Right renal pelvis (tissue), 4 donors: ENCODE measurements around the gene VPS37D. TPM values are rescaled to one million over a fixed set of nuclear protein-coding genes. Genes with fewer than 3 reads are reported as not detected.
A peak's percentile ranks its signal among the peaks of the same experiment; 100 is the strongest.
"Not testable (repeated sequence)": the region's sequence is repeated elsewhere in the genome, so short reads cannot be mapped to it uniquely, and the experiment has no call there.

Source experiments
- DNase-seq, 4 donors: peaks; one replicate each; pipeline ENCODE4 v3.0.0-alpha.2; 2013; ENCODE audit warnings: low read depth in 4 of 4, low spot score in 3 of 4, missing footprints in 1 of 4
- polyA plus RNA-seq, 4 donors: library from polyadenylated mRNA; unstranded; fragments of 120-200 nt; gene quantifications; one replicate each; pipeline ENCODE4 v1.2.1, GENCODE V29; 2013; ENCODE audit not compliant: insufficient read length in 4 of 4

Gene VPS37D
- polyA plus RNA-seq, 4 donors: 12.1 to 19.4 (median 14.7) TPM

DNA sequence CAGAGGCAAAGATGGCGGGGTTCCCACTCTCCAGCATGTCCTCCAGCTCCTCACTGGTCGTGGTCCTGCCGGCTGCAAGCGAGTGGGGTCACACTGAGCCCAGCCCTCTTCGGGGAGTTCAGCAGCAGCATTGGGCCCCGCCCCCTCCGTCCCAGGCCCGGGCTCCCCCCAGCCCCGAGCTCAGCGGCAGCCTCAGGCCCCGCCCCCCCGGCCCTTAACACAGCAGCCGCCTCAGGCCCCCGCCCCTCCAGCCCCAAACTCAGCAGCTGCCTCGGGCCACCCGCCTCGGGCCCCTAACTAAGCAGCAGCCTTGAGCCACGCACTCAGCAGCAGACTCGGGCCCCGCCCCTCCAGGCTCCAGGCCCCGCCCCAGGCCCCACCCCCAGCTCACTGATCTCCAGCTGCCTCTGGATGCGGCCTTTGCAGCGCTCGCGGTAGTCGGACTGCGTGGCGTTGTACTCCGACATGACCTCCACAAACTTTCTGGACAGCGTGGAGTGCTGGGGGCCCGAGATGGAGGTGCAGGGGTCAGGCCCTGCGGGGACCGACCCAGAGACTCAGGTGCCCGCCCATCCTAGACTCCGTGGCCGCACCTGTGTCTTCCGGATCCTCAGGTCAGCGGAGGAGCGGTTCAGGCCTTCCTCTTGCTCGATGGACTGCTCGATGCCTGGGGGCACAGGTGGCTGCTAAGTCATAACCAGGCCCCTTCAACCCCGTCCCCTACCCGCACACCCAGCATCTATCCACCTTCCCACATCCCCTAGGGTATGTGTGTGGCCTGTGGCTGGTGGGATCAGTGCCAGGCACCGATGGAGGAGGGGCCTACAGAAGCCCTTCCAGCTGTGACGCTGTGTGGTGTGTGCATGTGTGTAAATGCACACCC, 36.4 kb downstream of the VPS37D start:
- peak in 1 of 4 donors; percentile 51 for DNase-seq

DNA sequence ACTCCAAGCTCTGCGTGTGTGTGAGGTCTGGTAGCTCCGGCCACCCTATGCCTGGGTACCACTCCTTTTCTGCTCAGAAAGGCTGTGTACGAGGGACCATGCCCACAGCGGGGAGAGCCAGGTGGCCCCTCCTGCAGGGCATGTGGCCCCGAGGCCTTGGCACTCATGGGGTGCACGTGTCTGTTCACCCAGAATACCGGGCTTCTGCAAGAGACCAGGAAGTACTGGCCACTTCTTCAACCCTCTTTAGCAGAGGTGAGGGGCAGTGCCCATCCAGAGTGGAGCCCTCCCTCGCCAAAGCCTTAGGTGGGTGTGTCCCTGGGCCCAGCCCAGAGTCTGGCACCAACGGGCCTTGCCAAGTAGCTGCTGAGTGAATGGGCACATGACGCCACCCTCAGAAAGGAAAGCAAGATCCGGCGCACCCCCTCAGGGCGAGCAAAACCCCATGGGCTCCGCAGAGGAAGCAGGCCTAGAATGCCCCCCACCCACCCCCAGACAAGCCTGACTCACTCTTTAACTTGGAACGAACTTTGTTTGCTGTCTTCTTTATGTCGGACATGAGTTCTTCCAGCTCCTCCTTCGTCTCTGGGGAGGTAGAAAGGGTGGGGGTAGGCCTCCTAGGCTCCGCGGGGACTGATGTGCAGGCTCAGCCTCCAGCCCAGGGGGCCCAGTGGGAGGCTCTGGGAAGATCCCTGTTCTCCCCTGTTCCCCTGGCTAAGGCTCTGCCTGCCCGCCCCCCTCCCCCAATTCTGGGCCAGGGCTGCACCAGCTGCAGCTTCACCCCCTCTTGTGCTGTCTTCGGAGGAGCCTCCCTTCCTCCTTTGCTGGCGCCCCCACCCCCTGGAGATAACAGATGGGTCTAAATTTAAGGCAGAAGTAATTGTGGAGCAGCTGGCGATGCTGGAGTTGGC, 37.3 kb downstream of the VPS37D start:
- no peak for DNase-seq

DNA sequence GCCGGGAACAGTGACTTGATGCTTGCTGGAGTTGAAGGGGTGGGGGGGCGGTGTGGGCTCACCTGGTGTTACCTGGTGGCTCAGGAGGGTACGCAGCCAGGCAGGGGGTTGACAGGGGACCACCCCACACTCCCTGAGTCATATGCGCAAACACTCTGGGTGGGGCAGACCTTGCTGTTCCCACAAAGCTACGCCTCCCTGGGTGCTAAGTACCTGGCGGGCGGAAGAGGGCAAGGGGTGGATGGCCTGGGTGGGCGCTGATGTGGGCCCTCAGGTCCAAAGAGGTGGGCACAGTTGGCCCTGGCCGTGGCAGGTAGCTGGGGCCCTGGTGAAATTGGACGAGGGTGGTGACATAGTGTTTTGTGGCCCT, 37.9 kb downstream of the VPS37D start:
- DNase-seq: no peak

DNA sequence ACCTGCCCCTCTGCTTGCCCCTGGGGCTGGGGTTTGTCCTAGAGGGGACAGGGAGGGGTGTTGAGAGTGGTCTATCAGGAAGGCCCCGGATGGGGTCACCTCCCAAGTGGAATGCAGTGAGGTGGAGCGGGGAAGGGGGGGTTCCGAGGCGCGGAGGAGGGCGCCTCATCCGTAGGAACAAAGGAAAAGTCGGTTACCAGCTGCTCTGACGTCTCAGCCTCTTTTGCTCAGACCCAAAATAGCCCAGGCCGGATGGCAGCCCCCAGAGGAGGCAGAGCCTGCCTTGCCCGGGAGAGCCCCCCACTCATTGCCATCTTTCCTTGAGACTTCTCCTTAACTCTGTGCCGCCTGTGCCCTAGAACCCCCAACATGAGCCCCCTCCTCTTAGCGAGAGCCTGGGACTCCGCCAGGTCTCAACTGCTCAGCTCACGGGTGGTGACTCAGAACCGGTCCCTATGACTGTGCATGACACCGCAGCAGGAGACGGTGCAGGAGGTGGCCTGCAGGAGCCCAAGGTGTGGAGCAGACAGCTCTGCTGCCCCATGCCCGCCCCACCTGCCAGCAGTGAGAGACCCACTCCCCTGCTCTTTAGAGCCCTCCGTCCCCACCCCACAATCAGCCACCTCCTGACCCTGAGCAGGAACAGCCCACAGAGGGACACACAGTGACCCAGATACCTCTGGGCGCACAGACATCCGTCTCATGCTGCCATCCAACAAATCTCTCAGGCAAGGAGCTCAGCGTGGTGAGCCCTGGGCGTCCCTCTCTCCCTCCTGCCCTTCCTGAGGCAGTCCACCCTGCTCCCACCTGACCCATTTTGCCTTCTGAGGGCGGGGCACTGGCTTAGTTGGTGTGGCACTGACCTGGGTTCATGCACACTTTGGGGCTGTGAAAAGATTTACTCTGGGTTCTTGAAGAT, 38.8 kb downstream of the VPS37D start:
- DNase-seq: no peak

DNA sequence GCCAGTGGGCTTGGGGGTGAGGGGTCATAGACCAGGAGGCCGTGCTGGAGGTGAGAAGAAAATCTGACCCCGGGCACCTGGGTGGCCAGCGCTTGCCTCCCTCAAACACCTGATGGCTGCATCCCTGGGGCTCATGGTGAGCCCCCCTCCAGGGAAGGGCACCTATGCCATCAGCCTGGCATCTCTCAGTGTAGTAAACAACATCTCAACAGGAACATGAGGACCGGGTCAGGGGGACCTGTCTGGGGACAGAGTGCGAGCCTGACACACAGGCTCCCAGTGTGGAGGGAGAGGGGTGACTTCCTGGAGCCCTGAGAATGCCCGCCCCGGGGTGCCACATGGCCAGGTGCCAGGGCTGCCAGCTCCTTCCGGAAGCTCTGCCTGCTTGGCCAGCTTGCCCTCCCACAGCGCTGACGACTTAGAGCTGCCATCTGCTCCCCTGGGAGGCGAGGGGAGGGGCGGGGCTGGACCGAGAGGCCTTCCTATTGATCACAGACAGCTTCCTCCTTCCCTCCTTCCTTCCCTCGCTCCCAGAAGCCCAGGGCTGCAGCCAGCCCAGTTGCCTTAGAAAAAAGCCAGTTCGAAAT, 39.5 kb downstream of the VPS37D start:
- no peak for DNase-seq

DNA sequence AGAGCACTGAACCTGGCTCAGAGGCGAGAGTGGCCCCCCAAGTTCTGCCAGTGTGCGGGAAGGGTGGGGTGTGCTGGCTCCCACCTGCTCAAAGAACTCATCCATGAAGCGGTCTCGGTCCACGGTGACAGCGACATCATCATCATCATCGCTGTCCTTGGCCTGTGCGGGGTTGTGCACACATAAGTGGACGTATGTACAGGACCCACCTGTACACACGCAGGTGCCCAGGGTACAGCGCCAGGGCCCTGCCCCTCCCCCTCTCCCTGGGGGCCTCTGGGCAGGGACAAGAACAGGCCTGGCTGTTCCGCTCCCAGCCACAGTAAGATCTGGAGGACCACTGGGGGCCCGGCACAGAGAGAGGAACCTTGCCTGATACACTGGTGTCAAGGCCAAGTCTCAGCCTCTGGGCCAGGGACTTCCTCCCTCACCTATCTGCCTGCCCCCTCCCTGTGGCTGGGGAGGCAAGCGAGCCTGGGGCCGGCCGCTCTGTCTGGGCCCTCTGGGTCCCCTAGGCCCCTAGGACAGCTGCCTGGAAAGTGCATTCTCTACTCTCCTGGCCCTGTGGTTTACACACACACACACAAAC, 41.4 kb downstream of the VPS37D start:
- DNase-seq: no peak

DNA sequence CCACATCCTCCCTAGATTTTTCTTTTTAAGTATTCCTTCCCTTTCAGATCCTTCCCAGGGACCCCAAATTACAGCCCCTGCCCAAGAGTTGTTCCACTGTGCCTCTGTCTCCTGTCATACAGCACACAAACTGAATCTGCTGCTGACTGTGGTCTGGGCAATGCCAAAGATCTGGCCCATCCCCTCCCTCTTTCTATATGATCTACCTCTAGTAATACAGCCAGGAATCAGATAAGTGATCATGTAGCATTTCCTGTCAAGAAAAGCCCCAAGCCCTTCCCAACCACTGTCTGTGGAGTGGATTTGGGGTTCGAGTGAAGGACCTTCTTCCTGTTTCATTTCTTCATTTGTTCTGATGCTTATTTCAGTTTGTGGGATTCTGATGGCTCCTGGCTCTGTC, 45.1 kb downstream of the VPS37D start:
- no peak for DNase-seq

DNA sequence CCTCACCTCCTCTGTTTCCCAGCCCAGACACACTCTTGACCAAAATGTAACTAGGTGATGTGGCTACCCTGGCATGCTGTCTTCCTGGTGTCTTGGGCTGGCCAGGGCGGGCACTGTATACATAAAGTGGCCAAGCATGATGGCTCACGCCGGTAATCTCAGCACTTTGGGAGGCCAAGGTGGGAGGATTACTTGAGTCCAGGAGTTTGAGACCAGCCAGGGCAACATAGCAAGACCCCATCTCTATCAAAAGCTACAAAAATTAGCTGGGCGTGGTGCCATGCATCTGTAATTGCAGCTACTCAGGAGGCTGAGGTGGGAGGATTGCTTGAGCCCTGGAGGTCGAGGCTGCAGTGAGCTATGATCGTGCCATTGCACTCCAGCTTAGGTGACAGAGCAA, 45.7 kb downstream of the VPS37D start:
- DNase-seq: not testable (repeated sequence)

DNA sequence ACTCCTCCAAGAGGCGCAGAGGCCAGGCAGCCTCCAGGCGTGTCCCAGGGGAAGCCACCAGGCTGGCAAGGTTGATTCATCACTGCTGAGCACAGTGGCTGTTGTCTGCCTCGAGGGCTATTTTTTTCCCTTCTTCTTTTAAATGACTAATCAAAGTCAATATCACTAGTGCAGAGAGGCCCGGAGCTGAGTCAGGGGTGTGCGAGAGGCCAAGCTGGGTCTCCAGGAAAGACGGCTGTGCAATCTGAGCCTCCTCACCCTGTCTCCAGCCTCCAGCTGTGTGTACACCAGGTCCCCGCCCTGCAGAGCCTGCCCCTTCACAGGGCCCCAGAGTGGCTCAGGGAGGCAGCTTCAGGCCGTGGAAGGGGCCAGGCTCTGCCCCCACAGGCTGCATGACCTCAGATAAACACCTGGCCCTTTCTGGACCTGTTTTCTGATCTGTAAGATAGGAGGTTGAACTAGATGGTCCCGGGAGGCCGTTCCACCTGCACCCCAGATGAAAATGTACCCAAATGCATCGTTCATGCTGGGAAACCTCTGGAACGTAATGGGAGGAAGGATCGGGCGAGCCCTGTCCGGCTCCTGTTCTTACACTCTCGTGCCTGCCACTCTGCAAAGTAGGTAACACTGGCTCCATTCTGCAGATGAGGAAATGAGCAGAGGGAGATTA, 48.2 kb downstream of the VPS37D start:
- DNase-seq: no peak

DNA sequence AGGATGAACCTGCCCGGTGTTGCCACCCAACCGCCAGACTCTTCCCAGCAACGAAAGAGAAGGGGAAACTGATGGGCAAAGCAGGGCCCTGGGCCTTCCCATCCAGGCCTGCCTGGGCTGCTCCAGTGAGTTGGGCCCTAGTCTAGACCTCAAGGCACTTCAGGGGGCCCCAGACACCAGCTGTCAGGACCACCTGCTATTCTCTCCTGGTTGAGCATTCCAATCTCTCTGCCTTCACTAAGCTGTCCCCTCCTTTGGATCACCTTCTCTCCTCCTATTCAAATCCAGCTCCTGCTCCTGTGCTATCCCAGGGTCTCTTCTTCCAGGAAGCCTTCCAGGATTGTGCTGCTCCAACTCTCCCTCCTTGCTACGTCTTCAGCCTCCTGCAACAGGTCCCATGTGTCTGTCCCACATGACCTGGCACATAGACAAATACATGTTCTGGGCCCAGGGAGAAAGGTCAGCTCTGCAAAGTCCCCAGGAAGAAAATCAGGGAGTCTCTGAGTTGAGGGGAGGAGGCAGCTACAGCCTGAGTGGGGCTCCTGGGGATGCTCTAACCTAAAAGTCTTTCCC, 48.8 kb downstream of the VPS37D start:
- no peak for DNase-seq

DNA sequence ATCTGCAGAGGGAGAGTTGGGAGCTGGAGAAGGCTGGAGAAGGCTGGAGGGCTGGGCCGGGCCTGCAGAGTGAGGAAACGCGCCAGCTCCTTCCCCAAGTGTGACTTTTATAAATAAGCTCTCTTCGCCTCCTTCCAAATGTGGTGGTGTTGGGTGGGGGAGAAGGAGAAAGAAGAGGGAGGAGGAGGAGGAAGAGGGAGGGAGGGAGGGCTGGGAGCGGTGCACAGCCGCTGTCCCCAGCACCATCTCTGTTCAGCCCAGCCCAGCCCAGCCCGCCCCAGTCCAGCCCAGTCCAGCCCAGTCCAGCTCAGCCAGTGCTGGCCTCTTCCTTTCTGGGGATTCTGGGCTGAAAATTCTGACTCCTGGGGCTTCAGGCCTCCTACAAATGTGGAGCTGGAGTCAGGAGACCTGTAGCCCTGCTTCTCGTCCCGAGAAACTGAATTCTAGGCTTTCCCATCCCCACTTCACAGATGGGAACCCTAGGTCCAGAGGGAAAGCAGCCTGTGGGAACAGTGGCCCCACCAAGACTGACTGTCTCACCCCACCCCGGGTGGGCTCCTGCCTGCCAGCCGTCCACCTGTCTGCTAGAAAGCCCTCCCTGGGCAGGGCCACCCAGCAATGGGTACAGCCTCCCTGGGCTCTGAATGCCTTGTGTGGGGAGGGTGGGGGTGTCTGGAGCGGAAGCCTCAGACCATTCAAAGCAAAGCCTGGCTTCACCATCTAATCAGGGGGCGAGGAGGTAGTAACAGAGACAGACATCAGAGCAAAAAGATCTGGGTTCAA, 49.6 kb downstream of the VPS37D start:
- DNase-seq: no peak

DNA sequence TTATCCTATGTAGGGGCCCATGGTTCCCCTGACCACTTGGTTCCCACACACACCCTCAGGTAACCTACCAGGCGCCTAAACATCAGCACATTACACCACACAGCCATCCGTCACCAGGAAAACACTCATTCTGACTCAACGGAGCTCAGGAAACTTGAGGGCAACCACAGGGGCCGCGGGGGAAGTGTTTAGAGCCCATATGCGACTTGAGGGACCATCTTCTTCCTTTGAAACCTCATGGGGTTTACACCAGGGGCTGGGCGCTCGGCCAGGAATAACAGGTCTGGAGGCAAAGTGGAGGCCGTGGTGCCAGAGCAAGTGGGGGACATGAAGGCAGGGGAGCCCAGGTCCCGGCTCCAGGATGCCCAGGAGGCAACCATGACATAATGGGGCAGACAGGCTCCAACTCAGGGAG, 50.4 kb downstream of the VPS37D start:
- DNase-seq: no peak

DNA sequence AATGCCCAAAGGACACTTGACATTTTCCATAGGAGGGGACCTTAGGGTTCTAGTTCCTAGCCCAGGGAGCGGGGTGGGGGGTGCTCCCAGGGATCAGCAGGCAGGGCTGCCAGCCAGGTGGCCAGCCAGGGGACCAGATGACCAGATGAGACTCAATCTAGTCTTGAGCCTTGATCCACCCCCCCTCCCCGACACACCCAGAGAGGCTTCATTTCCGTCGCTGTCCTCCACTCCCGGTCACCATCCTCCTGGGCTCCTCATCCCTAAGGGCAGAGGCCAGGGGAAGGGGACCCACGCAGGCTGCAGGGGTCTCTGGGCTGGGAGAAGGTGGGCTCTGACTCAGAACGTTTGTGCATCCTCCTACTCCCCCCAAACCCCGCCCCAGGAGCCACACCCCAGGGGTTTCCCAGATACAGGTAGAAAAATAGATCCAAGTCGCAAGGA, 50.8 kb downstream of the VPS37D start:
- DNase-seq: no peak

DNA sequence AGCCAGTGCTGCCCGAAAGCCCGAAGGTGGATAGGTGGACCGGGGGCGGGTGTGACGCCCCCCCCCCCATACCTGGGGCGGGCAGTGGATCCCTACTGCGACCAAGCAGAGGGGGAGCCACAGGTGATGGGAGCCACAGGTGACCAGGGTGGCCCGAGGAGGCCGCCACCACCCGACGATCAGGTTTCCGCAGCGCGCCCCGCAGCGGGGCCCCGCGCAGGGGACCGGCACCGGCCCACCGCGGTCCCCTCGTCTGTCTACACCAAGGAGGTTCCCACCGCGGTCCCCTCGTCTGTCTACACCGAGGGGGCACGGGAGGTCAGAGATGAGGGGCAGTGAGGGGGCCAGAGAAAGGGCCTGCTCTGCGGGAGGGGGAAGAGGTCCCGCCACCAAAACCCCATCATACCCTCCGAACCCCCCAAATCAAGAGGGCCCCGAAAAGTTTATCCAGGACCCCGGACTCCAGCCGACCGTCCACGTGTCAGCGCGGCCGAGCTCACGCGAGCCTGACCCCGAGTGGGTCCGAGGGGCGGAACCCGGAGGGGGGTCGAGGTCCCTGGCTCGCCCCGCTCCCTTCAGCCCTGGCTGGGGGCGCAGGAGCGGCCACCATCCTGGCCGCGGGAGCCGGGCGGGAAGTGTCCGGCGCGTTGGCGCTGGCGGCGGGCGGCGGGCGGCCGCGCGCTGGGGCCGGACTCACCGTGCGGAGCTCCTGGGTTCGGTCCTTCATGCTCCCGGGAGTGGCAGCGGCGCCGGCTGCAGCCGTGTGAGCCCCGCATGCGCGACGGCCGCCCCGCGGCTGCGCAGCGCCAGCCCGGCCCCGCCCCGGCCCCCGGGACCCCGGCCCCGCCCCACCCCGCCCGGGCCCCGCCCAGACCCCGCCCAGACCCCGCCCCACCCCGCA, 51.5 kb downstream of the VPS37D start, which contains the start of gene STX1A:
STX1A (minus strand) TSS at position 765 of the 901 bp plus-strand sequence; CDS start at position 727, 38 bp downstream.
- DNase-seq: no peak

DNA sequence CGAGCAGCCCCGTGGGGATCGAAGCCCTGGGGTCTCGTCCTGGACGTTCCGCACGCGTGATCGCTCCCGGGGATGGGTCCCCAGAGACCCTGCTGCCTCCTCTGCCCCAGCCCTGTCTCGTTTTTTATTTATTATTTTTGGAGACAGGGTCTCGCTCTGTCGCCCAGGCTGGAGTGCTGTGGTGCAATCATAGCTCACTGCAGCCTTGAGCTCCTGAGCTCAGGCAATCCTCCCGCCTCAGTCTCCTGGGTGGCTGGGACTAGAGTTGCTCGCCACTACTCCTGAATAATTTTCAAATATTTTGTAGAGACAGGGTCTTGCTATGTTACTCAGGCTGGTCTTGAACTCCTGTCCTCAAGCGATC, 52.2 kb downstream of the VPS37D start:
- DNase-seq: no peak

DNA sequence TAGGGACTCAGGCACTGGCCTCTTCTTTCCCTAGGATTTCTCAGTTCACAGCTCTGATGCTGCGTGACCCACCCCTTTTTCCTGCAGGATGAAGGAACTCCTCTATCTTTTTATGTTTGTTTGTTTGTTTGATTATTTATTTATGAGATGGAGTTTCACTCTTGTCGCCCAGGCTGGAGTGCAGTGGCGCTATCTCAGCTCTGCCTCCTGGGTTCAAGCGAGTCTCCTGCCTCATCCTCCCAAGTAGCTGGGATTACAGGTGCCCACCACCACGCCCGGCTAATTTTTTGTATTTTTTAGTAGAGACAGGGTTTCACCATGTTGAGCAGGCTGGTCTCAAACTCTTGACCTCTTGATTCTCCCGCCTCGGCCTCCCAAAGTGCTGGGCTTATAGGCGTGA, 52.8 kb downstream of the VPS37D start:
- DNase-seq: not testable (repeated sequence)

DNA sequence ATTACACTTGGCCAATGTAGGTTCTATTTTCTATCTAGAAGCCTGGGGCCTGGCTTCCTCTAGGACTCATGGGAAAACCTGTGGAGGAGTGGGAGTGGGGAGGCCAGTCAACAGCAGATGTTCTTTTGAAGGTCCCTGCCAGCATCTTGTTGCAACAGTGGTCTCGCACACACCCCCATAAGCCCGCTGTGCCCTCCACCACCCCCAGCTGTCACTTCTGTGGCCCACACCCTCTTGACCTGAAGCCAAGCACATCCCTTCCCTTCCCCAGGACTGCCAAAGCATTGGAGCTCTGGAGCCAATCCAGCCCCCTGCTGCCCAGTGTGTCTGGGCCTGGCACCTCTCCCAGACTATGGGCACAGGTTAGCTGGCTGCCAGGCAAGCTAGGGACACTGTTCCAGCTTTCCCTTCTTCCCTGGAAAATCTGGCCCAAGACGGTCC, 53.8 kb downstream of the VPS37D start:
- no peak for DNase-seq
